HG02678 (cell line): ENCODE data around the gene EVI5L.
"Not testable (repeated sequence)": the region's sequence is repeated elsewhere in the genome, so short reads cannot be mapped to it uniquely, and the experiment has no call there.

Source experiments
- ATAC-seq: cut with Tn5 transposase; IDR thresholded peaks from one replicate; pipeline ENCODE4 v1.9.1; 2021; ENCODE audit warnings: mild to moderate bottlenecking, moderate library complexity; ENCODE audit not compliant: unreplicated experiment

Gene EVI5L

GRCh38 chr19:7871437-7872305 is 41.7 kb downstream of the EVI5L start:
- ATAC-seq: no peak

DNA sequence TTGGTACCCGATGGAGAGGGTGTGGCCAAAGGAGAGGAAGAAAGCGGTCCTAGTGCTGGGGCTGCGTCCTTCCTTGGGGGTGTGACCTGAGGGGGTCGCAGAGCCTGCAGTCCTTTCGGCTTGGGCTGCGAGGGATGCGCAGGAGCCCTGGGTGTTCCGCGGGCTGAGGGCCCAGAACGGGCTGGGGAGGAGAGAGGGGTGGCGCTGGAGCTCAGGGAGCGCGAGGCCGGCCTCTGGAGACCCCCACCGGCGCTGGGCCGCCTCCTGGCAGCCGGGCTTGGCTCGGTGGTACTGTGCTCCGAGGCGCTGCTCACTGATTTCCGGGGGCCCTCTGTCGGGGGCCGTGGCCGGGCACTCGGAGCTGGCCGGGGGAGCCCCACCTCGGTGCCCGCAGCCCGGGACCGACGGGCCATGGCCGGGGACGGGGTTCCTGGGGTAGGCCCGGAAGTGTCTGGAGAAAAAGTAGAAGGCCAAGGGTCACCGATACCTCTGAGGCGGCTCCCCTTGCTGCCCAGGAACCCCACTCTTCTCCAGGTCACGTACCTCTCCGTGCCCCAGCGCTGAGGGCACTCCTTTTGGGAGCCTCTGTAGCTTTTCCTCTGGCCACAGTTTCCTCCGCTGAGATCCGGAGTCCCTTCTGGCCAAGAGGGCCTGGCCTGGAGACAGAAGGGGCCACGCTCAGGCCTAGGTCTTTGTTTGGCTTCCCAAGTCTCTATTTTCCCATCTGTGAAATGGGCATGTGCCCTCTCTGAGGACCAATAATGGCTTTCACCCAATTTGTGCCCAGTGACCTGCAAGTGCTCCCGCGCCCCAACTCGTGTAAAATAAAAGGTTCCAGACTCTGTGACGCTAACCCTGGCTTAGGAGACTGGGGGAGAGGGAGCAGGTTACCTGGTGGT is 42.5 kb downstream of the EVI5L start:
- no peak for ATAC-seq

DNA sequence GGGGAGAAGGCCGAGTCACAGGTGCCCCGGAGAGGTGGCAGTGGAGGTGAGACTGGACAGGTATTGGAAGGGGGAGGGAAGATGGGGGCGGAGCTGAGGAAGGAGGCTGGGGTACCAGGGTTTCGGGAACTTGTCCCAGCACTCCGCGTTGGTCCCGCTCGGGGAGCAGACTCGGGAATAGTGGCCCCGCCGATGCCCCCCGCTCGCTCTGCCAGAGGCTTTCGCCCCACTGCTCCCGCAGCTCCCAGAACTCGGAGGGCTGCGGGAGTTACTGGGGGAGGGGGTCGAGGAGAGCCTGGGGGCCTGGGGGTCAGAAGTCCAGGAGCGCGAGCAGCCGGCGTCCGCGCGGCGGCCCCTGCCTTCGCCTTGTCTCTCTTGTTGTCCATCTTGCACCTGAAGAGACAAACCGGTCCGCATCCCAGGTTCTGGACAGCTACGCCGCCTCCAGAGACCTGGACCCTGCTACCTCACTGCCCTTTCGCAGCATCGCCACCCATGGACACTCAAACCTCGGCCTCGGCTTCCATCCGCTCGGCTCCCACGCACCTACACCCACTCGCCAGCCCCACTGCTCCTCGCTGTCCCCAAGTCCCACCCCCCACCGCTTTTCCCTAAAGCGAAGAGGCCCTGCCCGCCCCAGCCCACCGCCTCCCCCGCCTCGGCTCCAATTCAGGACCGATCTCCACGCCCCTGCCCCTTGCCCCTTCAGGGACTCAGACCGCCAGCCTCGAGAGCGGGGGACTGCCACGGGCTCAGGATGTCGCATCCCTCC is 43.5 kb downstream of the EVI5L start:
- no peak for ATAC-seq

DNA sequence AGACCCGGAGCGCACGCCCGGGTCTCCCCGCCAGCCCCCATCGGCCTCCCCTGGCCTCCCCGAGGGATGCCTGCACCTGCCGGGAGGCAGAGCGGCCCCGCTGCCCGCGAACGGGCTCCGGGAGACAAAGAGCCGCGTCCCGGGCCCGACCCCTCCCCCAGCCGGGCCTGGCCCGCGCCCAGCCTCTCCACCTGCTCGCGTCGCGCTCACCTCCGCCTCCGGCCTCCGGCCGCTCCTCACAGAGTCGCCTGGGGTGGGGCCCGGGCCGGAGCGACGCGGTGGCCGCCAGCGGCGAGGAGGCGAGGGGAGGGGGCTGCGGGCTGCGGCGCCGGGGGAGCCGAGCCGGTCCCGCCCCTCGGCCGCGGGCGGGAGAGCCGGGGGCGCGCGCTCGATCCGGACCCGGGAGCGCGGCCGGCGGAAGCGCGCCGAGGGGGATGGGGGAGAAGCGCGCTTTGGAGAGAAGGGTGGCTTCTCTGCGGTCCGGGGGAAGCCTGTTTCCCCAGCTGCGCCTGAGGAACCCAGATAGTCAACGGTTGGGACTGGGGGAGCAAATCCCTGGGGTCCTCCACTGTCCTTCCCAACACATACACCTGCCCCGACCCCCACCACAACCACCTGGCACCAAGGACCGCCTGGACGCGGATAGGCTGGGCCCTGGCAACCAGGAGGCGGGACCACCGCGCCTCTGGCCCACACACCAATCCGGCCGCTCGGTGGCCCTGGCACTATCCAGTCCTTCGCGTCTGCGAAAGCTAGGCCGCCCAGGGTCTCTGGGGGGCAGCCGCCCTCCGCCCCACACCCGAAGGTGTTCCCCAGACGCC is 44.3 kb downstream of the EVI5L start, which contains the start of gene PRR36:
TSS of gene PRR36 (minus strand) at position 315 of the 821 bp plus-strand sequence. CDS start 701 bp downstream, outside the sequence.
- ATAC-seq: no peak

- ATAC-seq: no peak
Measured at GRCh38 chr19:7874897-7875273, 44.9 kb downstream of the EVI5L start.

DNA sequence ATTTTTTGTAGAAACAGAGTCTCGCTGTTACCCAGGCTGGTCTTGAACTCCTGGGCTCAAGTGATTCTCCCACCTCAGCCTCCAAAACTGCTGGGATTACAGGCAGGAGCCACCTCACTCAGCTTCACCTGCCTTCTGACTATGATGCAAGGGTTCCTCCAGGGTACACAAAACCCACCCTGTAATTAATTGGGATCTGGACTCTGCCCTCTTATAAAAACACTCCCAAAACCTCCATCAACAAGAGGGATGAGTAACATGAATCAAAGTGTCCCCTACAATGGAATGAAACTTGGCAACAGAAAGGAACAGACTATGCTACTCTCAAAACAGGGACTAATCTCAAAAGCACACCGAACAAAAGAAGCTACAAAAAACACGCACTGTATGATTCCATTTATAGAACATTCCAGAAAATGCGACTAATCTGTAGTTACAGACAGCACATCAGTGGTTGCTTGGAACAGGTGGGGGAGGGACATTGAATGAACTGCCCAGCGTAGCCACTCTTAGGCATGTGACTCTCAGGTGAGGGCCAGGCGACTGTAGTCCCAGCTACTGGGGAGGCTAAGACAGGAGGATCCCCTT is 47.3 kb downstream of the EVI5L start:
- no peak for ATAC-seq

- ATAC-seq: no peak
Measured at GRCh38 chr19:7879111-7879807, 49.2 kb downstream of the EVI5L start.

GRCh38 chr19:7879836-7880235 is 49.8 kb downstream of the EVI5L start:
- ATAC-seq: no peak

DNA sequence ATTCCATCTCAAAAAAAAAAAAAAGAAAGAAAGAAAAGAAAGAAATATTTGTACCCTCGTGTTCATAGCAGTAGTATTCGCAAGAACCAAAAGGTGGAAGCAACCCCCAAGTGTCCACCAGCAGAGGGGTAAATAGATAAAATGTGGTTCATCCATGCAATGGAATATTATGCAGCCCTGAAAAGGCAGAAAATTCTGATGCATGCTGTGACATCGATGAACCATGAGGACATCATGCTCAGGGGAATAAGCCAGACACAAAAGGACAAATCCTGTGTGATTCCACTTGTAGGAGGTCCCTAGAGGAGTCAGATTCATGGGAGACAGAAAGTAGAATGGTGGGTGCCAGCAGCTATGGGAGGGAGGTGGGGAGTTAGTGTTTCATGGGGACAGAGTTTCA is 51.9 kb downstream of the EVI5L start:
- ATAC-seq: no peak

GRCh38 chr19:7883105-7883504 is 53.1 kb downstream of the EVI5L start:
- ATAC-seq: no peak

DNA sequence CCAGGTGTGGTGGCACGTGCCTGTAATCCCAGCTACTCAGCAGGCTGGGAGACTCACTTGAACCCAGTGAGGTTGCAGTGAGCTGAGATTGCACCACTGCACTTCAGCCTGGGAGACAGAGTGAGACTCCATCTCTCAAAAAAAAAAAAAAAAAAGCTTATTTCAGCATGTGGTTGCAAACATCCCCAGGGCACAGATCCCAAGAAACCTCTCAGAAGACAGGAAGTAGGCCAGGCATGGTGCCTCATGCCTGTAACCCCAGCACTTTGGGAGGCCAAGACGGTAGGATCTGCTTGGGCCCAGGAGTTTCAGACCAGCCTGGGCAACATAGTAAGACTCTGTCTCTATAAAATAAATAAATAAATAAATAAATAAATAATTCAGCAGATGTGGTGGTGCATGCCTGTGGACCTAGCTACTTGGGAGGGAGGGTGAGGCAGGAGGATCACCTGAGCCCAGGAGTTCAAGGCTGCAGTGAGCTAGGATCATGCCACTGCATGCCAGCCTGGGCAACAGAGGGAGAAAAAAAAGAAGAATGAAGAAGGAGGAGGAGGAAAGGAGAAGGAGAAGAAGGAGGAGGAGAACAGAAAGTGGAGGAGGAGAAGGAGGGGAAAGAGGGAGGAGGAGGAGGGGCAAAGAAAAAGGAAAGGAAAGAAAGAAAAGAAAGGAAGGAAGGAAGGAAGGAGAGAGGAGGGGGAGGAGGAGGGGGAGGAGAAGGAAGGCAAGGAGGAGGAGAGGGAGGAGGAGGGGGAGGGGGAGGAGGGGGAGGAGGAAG is 54.0 kb downstream of the EVI5L start:
- ATAC-seq: no peak

DNA sequence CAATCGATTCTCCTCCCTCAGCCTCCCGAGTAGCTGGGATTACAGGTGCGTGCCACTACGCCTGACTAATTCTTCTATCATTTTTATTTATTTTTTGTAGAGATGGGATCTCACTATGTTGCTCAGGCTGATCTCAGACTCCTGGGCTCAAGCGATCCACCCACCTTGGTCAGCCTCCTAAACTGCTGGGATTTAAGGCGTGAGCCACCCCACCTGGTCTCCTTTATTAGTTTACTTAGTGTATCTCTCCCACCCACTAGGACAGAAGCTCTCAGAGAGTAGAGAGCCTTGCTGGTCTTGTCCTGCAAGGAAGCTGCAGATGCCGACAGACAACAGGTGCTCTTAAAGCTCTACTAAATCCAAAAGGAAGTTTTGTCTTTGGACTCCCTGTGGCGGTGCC is 55.8 kb downstream of the EVI5L start:
- ATAC-seq: no peak

- no peak for ATAC-seq
Measured at GRCh38 chr19:7887408-7888144, 57.6 kb downstream of the EVI5L start.

GRCh38 chr19:7888145-7888825 is 58.3 kb downstream of the EVI5L start, which contains the start of gene LRRC8E:
LRRC8E (plus strand) TSS chr19:7888510; CDS start chr19:7895604, 7,094 bp downstream.
- no peak for ATAC-seq

- no peak for ATAC-seq
Measured at GRCh38 chr19:7888826-7889217, 58.8 kb downstream of the EVI5L start.

DNA sequence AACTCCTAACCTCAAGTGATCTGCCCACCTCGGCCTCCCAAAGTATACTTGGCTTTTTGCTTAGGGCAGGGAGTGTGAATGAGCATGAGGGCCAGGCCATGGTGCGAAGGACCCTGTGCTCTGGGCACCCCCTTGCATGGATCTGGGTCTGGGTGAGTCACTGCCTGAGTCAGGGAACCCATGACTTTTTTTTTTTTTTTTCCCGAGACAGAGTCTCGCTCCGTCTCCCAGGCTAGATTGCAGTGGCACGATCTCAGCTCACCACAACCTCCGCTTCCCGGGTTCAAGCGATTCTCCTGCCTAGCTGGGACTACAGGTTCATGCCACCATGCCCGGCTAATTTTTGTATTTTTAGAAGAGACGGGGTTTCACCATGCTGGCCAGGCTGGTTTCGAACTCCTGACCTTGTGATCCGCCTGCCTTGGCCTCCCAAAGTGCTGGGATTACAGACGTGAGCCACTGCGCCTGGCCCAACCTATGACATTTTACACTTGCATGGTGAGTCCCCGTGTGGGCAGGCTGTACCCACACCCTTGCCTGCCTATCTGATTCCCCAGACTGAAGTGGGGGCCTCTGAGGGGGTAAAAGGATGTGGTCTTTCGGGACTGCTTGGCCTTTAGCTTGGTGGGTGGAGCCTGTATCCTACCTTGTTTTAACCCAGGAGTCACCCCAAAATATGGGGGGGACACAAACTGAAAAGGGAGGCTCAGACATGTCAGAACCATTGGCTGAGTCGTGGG is 63.5 kb downstream of the EVI5L start:
- not testable (repeated sequence) for ATAC-seq
